DND-41 (cell line): ENCODE results near the gene GPR153.

ENCODE experiments used
- ATAC-seq: fragments of 200-7000 bp; cut with Tn5 transposase; 3 replicates; pipeline ENCODE4 v1.9.1; 2021; ENCODE audit warnings: low read depth; ENCODE audit not compliant: insufficient read depth
- DNase-seq: peaks from one replicate; pipeline ENCODE4 v3.0.0-alpha.2; 2020
- H2AFZ ChIP-seq: 2 replicates; pipeline ENCODE4 v1.6.0; 2012; ENCODE audit warnings: low read depth, low read length
- H3K27ac ChIP-seq: 2 replicates; pipeline ENCODE4 v1.5.1; 2012; ENCODE audit warnings: low read length, inconsistent platforms
- H3K27me3 ChIP-seq: fragments of 200-600 bp; sonication (generic); 2 replicates; pipeline ENCODE4 v1.6.0; 2012; ENCODE audit warnings: low read length, mild to moderate bottlenecking, inconsistent platforms; ENCODE audit not compliant: insufficient read depth, poor library complexity
- H3K36me3 ChIP-seq: 2 replicates; pipeline ENCODE4 v1.5.1; 2012; ENCODE audit warnings: low read length, inconsistent platforms; ENCODE audit not compliant: insufficient read depth
- H3K4me1 ChIP-seq: 2 replicates; pipeline ENCODE4 v1.5.1; 2012; ENCODE audit warnings: mild to moderate bottlenecking, low read length; ENCODE audit not compliant: insufficient read depth
- H3K4me2 ChIP-seq: 2 replicates; pipeline ENCODE4 v1.6.0; 2012; ENCODE audit warnings: mild to moderate bottlenecking, moderate library complexity, low read length, inconsistent platforms; ENCODE audit not compliant: insufficient read depth
- H3K4me3 ChIP-seq, 2 experiments: fragments of 200-600 bp in 1 of 2; shearing (Covaris generic) in 1 of 2; 2 replicates each; pipeline ENCODE4 v1.5.1; 2012 to 2016; ENCODE audit warnings: inconsistent platforms in 2 of 2, low read length in 2 of 2, mild to moderate bottlenecking in 2 of 2, low read depth in 1 of 2, moderate library complexity in 1 of 2
- H3K79me2 ChIP-seq: 2 replicates; pipeline ENCODE4 v1.6.0; 2012; ENCODE audit warnings: low read length, inconsistent platforms; ENCODE audit not compliant: insufficient read depth
- H3K9ac ChIP-seq: 2 replicates; pipeline ENCODE4 v1.6.0; 2012; ENCODE audit warnings: low read depth, mild to moderate bottlenecking, inconsistent platforms, low read length, moderate library complexity
- H3K9me3 ChIP-seq: 2 replicates; pipeline ENCODE4 v1.5.1; 2012; ENCODE audit warnings: low read length, moderate library complexity, mild to moderate bottlenecking, inconsistent platforms; ENCODE audit not compliant: insufficient read depth, severe bottlenecking
- H4K20me1 ChIP-seq: 2 replicates; pipeline ENCODE4 v1.6.0; 2012; ENCODE audit warnings: low read length; ENCODE audit not compliant: insufficient read depth
- EZH2 ChIP-seq: IDR thresholded peaks from 3 replicates; pipeline ENCODE4 v1.6.1; 2012; ENCODE audit warnings: borderline replicate concordance, low read depth, mild to moderate bottlenecking, moderate library complexity, low read length, inconsistent platforms; ENCODE audit not compliant: severe bottlenecking
- TF ChIP-seq, protein P1 (sequence below): IDR thresholded peaks from 2 replicates; pipeline ENCODE4 v1.5.1; 2012; ENCODE audit warnings: borderline replicate concordance, low read length, moderate library complexity, mild to moderate bottlenecking; ENCODE audit not compliant: poor library complexity, severe bottlenecking; ENCODE audit errors: extremely low read depth

GPR153 gene

DNA sequence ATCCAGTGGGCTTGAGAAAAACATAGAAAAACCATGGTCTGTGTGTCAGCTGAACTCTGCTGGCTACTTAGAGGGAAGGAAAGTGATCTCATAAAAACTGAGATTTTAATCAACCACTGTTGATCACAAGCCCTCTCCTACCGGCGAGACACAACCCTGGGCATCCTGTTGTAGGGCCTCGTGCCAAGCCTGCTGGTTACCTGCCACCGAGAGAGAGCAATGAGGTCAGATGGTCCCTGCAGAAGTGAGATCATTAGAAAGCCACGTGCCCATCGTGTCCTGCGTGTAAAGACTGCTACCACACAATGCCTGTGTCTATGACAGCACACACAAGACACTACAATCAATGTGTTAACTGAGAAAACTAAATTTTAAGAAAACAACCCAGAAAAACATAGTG, 41.7 kb upstream of the GPR153 start:
- Histone ChIP-seq H3K4me1 (no peaks in the 10 kb centered on the region), H2AFZ (no peak overlapping the region), H4K20me1 (peaks cover 22% of the 10 kb centered on the region), H3K4me3 (no peak overlapping the region), H3K4me2 (no peak overlapping the region), H3K36me3 (peaks cover 72% of the 10 kb centered on the region), H3K27me3 (no peaks in the 10 kb centered on the region), H3K27ac (no peak overlapping the region), H3K79me2 (no peaks in the 10 kb centered on the region), H3K9me3 (no peaks in the 10 kb centered on the region), H3K9ac (no peak overlapping the region)
- TF ChIP-seq, protein P1, sequence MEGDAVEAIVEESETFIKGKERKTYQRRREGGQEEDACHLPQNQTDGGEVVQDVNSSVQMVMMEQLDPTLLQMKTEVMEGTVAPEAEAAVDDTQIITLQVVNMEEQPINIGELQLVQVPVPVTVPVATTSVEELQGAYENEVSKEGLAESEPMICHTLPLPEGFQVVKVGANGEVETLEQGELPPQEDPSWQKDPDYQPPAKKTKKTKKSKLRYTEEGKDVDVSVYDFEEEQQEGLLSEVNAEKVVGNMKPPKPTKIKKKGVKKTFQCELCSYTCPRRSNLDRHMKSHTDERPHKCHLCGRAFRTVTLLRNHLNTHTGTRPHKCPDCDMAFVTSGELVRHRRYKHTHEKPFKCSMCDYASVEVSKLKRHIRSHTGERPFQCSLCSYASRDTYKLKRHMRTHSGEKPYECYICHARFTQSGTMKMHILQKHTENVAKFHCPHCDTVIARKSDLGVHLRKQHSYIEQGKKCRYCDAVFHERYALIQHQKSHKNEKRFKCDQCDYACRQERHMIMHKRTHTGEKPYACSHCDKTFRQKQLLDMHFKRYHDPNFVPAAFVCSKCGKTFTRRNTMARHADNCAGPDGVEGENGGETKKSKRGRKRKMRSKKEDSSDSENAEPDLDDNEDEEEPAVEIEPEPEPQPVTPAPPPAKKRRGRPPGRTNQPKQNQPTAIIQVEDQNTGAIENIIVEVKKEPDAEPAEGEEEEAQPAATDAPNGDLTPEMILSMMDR, result no peak
- TF ChIP-seq EZH2, result no peak
- ATAC-seq (no peak), DNase-seq (no peak)

DNA sequence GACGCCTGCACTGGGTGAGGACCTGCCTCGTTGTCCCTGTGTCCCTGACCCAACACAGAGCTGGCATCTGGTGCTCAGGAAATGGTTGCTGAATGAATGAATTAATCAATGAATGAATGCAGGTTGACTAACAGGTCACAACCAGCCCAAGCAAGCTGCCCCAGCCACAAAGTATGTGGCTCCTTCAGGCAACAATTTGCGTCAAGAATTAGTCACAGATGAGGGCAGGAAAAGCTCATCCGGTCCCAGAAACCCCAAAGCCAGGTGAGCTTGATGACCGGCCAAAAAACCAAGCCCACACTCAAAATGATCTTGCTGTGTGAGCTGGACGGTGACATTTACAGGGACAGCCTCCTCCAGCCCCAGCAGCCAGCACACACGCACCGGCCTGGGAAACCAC, 40.6 kb upstream of the GPR153 start:
- Histone ChIP-seq H3K4me2 (no peak overlapping the region), H3K36me3 (peaks cover 63% of the 10 kb centered on the region), H3K4me1 (no peaks in the 10 kb centered on the region), H3K4me3 (no peak overlapping the region), H2AFZ (no peak overlapping the region), H3K27me3 (no peaks in the 10 kb centered on the region), H3K79me2 (no peaks in the 10 kb centered on the region), H3K9ac (no peak overlapping the region), H3K27ac (no peak overlapping the region), H4K20me1 (peaks cover 18% of the 10 kb centered on the region), H3K9me3 (no peaks in the 10 kb centered on the region)
- TF ChIP-seq, protein P1, result no peak
- no peak for TF ChIP-seq EZH2
- no peak for DNase-seq
- ATAC-seq, result no peak

DNA sequence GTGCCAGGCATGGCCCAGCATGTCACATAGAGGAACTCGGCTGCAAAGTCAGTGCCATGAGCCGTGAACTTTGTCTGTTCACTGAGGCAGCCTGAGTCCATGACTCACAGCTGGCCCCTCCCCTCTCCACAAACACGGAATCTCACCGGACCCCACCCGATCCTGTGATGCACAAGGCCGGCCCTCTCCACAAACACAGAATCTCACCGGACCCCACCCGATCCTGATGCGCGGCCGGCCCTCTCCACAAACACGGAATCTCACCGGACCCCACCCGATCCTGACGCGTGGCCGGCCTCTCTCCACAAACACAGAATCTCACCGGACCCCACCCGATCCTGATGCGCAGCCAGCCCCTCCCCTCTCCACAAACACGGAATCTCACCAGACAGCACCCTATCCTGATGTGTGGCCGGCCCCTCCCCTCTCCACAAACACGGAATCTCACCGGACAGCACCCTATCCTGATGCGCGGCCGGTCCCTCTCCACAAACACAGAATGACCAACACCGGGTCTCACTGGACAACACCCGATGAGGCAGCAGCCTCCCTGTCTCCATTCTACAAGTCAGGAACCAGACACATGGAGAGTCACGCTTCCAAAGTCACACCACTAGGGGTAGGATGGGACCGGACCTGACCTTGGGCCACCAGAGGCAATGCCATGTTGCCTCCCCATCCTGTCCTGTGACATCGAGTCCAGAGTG, 39.6 kb upstream of the GPR153 start:
- Histone ChIP-seq H3K27ac (no peak overlapping the region), H3K4me2 (no peak overlapping the region), H3K9ac (no peak overlapping the region), H3K27me3 (no peaks in the 10 kb centered on the region), H3K79me2 (no peaks in the 10 kb centered on the region), H3K4me1 (no peaks in the 10 kb centered on the region), H4K20me1 (peaks cover 22% of the 10 kb centered on the region), H3K36me3 (peaks cover 64% of the 10 kb centered on the region), H3K9me3 (no peaks in the 10 kb centered on the region), H2AFZ (no peak overlapping the region), H3K4me3 (no peak overlapping the region)
- TF ChIP-seq, protein P1, result no peak
- TF ChIP-seq EZH2, result no peak
- DNase-seq (no peak), ATAC-seq (no peak)
